B cell (primary cell): ENCODE measurements around the gene PYGL.

Experiments
- EZH2 ChIP-seq: IDR thresholded peaks from 2 replicates; pipeline ENCODE4 v1.6.1; 2012; ENCODE audit warnings: borderline replicate concordance, low read depth, mild to moderate bottlenecking, moderate library complexity, low read length; ENCODE audit not compliant: insufficient read depth, poor library complexity, severe bottlenecking
- TF ChIP-seq, protein P1 (sequence below): fragments of 200-600 bp; IDR thresholded peaks from one replicate; pipeline ENCODE4 v1.8.0; 2022; ENCODE audit warnings: antibody characterized with exemption, mild to moderate bottlenecking

DNA sequence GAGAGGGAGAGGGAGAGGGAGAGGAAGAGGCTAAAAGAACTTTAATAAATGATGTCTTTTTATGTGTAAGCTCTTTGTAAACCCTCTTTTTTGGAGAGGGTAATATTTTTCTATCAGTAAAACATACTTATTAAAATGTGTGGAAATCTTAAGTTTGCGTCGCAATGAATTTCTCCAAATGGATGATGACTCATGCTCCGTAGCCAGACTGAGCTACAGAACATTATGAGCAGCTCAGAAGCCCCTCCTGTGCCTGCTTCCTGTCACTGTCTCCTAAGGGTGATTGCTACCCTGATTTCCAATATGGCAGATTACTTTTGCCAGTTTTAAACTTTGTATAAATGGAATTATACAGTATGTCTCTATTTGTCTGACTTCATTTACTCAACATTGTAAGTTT is 13.0 kb upstream of the PYGL start:
- TF ChIP-seq, protein P1, sequence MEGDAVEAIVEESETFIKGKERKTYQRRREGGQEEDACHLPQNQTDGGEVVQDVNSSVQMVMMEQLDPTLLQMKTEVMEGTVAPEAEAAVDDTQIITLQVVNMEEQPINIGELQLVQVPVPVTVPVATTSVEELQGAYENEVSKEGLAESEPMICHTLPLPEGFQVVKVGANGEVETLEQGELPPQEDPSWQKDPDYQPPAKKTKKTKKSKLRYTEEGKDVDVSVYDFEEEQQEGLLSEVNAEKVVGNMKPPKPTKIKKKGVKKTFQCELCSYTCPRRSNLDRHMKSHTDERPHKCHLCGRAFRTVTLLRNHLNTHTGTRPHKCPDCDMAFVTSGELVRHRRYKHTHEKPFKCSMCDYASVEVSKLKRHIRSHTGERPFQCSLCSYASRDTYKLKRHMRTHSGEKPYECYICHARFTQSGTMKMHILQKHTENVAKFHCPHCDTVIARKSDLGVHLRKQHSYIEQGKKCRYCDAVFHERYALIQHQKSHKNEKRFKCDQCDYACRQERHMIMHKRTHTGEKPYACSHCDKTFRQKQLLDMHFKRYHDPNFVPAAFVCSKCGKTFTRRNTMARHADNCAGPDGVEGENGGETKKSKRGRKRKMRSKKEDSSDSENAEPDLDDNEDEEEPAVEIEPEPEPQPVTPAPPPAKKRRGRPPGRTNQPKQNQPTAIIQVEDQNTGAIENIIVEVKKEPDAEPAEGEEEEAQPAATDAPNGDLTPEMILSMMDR: no peak
- TF ChIP-seq EZH2: no peak
